HCEC 1CT (cell line): ENCODE data around the gene CFDP1.
"Not testable (repeated sequence)": the region's sequence is repeated elsewhere in the genome, so short reads cannot be mapped to it uniquely, and the experiment has no call there.

Experiments used
- DNase-seq: peaks from one replicate; pipeline ENCODE4 v3.0.0-alpha.2; 2017

CFDP1 gene

DNA sequence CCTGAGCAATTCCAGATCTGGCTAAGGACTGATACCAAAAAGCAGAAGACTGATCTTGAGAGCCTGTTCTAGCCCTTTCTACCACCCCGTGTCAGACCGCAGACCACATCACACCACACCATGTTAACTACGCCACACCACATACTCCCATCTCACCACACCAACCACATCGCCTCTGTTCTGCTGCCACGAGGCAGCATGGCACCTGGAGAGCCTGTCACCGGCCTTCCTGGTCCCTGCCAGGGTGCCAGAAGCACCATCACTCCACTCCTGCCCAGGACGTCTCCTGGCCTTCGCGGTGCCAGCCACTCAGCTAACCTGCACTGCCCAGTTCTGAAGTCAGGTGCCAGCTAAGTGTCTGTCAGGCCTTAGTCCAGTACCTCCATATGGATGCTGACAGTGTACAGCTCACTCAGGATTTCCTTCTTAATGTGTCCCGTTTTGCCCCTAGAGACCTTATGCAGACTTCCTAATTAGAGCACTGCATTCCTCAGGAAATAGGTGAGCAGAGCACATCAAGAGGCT, 144.6 kb downstream of the CFDP1 start:
- no peak for DNase-seq

DNA sequence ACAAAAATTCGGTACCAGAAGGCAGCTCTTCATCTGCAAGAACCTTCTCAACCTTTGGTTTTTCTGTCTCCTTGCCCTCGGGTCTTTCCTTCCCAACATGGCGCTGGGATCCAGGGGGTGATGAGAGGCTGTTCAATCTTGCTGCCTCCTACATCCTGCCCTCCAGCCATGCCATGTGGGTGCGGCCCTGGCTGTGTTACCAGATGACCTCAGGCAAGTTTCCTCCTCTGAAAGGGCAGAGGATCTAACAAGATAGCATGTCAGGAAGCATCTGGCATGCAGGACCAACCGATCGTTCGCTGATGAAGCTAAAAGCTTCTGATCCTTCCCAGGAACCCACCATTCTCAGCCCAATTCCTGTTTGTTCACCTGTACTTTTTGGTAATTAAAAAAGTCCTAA, 145.1 kb downstream of the CFDP1 start:
- DNase-seq, result no peak

DNA sequence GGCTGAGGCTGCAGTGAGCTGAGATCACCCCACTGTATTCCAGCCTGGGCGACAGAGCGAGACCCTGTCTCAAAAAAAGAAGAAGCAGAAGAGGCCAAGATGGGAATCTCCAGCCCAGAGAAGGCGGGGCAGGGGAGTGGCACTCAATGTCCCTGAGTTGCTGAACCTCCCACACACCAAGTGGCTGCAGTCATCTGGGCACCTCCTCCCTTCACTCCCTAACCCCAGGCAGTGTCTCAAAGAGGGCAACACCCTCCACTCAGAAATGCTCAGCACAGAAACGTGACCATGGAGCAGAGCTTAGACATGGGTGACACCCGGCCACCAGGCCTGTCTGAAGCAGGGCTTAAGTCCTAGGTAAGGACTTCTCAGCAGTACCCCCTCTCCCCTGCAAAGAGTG, 145.6 kb downstream of the CFDP1 start:
- no peak for DNase-seq

DNA sequence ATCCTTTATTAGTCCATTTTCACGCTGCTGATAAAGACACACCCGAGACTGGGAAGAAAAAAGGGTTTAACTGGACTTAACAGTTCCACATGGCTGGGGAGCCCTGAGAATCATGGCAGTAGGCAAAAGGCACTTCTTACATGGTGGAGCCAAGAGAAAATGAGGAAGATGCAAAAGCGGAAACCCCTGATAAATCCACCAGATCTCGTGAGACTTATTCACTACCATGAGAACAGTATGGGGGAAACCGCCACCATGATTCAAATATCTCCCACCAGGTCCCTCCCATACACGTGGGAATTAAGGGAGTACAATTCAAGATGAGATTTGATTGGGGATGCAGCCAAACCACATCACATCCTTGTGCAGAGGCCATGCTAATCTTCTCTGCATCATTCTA, 146.9 kb downstream of the CFDP1 start:
- DNase-seq, result no peak

DNA sequence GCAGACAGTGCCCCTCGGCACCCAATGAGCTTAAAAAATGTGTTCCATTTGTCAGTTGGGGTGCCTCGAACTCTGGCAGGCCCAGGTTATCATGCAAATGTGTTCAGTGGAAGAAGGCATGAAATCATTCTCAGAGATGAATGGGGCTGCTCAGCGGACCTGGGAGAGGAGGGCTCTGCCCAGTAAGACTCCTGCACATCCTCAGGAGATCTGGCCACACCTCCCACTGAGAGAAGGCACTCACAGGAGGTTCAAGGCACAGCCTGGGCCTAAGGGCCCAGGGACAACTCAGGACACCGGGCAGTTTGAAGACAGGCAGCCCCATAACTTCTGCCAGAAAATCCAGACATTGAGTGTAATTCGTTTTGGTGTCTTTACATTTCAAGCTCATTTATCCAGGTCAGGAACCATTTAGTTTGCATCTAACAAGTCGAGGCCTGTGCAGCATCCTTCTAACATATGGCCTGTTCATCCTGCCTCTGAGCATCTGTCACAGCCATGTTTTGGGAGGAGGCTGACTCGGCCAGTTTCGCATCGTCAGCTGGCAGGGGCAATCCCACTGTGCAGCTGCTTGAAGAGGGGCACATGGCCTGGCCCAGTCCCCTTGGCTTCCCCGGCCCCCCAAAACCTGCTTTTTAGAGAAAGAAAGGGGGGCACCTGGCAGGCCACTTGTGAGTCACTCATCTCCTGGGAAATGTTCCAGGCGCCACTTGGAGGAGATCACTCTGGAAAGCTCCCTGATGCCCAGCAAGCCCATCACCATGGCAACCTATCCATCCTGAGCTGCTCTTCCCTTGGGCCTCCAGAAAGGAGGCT, 150.6 kb downstream of the CFDP1 start:
- DNase-seq, result peak; percentile 22

DNA sequence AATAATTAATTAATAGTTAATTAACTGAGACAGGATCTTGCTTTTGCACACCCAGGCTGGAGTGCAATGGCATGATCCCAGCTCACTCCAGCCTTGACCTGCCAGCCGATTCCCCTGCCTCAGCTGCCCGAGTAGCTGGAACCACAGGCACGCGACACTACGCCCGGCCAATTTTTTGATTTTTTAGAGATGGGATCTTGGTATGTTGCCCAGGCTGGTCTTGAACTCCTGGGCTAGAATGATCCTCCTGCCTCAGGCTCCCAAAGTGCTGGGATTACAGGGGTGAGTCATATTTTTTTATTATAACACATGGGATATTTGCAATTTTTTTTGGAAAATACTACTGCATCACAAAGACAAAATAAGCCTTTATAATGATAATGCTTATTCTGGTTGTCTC, 151.5 kb downstream of the CFDP1 start:
- no peak for DNase-seq

DNA sequence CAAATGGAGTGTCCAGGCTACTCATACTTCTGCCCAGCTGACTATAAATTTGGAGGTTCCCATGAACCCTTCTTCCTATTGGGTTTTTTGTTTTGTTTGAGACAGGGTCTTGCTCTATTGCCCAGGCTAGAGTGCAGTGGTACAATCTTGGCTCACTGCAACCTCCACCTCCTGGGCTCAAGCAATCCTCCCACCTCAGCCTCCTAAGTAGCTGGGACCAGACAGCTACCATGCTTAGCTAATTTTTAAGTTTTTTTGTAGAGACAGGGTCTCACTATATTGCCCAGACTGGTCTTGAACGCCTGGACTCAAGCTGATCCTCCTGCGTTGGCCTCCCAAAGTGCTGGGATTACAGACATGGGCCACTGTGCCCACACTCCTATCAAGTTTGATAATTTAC, 152.3 kb downstream of the CFDP1 start:
- DNase-seq, result not testable (repeated sequence)

DNA sequence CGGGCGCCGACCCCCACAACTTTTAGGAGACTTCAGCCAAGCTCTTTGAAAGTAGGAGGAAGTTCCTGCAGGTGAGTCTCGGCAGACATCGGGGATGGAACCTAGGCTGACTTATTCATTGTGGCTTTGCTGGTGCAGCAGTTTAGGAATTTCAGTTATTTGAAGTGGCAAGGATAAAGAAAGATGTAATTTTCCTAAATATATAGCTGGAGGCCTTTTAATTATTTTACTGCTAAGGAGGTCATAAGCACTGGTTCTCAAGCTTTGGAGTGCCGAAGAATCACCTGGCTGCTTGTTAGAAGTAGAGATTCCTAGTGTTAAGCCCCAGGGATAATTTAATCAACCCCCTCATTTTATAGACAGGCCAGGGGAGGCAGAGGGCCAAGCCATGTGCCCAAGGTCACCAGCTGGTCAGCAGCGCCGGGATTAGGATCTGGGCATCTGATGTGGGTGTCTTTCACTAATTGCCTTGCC, 152.9 kb downstream of the CFDP1 start:
- no peak for DNase-seq

DNA sequence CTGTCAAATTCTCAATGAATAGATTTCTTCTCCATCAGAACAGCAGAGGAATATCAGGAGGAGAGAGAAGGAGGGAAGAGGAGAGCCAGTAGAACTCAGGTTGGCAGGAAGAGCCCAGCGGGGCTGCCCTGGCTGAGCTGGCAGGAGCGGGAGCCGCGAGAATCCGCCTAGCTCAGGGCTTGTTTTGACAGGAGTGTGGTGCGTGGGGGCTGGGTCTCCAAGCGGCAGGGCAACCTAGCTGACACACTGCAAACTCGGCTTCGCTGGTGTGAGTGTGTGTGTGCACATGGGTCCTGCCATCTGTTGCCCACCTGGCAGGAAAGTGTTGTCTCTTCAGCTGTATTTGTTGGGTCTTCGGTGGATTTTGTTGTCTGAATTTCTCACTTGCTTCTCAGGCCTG, 154.0 kb downstream of the CFDP1 start:
- DNase-seq, result no peak

DNA sequence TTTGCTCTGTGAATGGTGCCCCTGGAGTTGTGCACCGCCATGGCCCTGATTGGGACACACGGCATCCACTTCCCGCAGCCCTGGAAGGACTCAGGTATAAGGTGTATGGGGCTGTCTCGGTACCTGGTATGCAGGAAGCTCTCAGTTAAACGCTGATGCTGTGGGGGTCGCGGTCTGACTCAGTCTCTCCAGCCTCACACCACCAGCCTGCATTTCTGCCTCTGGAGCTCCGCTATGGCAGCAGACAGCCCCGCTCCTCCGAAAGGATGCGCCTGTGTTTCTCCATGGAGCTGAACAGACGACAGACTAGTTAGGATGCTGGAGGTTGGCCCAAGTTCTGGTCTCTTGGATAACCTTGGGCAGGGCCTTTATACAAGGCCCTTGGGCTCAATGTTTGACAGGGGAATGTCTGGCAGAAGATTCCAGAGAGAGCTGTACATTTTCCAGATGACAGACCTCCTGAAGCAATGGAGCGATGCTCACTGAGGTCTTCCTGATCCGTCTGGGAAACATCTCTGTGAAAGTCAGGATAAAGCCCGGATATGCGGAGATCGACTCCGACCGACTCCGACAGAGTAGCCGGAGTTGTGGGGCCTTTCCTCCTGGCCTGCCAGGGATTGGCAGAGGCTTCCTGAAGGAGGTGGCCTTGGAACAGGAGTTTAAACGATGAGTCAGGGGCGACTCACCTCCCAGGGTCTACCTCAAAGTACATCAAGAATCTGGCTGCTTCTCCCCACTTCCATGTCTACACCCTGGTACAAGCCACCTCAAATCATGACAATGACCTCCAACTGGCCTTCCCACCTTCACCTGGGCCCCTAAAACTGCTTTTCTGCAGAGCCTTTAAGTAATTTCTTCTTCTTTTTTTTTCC, 160.0 kb downstream of the CFDP1 start:
- peak; percentile 56 for DNase-seq

DNA sequence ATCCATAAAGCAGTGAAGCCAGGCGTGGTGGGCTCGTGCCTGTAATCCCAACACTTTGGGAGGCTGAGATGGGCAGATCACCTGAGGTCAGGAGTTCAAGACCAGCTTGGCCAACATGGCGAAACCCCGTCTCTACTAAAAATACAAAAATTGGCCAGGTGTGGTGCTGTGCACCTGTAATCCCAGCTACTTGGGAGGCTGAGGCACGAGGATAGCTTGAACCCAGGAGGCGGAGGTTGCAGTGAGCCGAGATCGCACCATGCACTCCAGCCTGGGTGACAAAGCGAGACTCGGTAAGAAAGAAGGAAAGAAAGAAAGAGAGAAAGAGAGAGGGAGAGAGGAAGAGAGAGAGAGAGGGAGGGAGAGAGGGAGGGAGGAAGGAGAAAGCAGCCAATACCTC, 160.7 kb downstream of the CFDP1 start:
- not testable (repeated sequence) for DNase-seq

DNA sequence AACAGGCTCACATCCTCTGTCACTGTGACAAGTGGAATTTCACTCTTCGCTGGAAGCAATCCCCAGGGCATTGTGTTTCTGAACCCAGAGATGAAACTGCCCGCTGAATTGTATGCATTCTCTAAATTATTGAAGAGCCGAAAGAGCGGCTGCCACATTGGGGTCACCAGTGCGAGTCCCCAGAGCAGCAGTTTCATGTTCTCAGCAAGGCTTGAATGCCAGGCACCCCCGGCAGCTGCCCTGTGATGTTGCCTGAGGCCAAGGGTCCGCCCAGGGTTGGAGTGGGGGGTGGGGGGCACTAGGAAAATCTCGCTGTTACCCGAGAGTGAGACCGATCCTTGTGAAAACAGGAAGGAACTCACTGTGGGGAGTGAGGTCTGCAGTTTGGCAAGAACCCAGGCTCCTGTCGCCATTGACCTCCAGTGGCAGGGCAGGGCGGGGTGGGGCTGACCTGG, 161.2 kb downstream of the CFDP1 start:
- no peak for DNase-seq

DNA sequence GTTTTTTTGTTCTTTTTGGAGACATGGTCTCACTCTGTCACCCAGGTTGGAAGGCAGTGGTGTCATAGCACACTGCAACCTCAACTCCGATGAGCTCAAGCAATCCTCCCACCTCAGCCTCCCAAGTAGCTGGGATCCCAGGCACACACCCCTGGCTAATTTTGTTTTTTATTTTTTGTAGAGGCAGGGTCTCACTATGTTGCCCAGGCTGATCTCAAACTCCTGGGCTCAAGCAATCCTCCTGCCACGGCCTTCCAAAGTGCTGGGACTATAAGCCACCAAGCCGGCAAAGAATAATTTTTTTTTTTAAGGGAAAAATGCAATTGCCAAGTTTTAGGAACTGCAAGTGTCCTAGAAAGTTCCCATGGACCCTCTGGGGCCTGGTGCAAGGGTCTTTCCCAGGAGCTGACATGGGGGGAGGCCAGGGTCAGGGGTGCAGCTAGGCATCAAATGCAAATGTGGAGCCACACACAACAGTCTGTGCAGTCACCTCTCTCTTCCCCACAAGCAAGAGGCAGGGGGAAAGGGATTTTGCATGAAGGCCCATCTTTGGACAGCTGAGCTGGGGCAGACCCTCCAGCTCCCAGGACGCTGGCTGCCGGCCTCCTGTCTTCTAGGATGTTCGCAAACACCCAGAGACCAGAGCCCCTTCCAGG, 161.7 kb downstream of the CFDP1 start:
- DNase-seq, result no peak

DNA sequence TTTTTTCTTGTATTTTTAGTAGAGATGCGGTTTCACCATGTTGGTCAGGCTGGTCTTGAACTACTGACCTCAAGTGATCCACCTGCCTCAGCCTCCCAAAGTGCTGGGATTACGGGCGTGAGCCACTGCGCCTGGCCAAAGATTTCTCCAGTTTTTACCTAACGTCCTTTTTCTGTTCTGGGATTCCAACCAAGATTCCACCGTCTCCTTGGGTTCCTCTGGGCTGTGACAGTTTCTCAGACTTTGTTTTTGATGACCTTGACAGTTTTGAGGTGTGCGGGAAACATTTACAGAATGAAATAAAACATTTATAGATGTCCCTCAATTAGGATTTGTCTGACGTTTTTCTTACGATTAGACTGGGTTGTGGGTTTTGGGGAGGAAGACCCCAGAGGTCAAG, 163.9 kb downstream of the CFDP1 start:
- DNase-seq, result not testable (repeated sequence)

DNA sequence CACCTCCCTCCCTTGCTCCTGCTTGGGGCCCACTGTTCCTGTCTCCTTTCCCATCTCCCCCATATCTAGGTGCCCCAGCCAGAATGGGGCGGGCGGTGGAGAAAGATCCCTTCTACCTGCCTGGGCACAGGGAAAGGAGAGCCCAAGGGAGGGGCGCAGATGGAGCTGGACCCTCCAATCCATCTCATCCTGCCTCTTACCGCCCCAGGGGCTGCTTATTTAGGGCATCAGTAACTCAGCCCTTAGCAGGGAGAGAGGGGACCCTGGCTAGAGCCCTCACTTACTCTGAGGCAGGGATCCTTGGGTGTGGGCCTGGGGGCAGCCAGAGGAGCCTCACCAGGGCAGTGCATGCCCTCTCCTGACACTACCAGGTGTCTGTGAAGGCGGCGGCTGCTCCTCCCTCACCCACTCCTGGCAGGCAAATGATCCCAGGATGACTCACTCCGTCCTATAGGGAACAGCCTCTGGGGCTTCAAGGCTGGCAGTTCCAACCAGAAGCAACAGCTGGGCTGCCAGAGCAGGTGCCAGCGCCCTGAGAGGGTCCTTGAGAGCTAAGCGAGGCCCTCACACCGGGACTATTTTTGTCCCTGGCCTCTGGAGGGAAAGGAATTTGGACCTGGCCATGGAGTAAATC, 165.6 kb downstream of the CFDP1 start:
- DNase-seq, result peak; percentile 68

DNA sequence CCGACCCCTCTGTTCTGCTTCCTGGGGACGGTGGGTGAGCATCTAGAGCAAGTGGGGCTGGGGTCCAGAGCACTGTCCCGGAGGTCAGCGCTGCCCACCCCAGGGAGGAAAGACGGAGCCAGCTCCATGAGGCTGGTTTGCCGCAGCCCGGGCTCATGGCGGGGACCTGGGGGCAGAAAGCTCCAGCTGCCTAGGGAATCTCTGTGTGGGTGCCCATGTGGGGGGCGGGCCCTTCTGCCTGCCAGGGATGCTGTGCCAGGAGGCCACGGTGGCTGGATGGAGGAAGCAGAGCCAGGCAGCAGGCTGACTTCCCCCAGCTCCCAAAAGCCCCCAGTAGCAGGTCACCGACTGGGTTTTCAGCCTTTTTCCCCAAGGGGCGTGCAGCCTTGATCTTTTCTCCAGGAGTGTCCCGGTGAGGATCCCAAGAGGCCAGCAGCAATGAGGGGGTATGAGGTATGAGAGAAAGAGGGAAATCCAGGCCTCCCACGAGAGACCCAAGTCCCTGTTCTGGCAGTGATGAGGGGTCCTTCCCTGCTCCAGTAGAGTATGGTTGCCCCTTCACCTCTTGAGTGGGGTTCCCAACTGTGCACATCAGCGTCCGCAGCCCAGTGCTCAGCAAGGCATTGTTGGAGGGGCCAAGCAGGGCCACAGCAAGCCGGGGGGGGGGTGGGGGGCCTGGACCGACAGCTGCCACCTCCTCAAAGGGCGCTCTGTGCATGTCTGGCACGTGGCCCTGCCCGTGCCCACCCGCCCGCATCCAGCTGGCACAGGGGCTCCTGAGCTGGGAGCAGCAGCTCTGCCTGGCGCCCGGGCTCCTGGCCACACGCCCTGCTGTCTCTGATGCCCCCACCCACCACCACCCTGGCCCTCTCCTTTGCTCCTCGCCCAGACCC, 166.3 kb downstream of the CFDP1 start:
- no peak for DNase-seq

DNA sequence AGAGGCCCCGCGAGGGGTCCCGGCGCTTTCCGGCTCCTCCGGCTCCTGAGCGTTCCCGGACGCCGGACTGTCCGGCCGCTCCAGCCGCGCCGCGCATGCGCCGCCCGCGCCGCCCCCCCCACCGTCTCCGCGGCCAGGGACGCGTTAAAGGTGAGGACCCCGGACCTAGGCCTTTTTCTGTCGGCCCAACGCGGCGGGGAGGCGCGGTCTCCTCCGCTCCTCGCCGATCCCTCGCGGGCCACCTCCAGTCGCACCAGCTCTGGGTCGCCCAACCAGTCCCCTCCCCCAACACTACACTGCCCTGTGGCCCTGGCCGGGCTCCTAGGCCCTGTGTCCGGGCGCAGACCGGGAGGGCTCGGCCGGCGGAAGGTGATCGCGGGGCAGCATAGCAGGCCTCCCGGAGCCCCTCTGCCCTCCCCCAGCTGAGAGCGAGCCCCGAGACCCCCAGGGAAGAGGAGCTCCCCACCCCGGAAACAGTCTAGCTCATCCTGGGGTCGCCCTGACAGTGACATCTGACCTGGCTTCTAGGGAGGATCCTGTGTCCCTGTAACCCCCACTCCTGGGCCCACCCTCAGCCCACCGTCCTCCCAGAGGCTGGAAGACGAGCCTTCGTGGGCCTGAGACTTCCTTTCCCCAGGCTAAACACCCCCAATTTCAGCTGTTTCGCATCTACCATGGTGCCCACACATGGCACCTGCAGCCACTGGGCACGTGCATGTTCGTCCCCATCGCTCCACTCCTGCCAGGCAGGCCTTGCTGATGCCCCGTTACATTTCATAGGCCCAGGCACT, 167.2 kb downstream of the CFDP1 start:
- DNase-seq, result peak; percentile 67

DNA sequence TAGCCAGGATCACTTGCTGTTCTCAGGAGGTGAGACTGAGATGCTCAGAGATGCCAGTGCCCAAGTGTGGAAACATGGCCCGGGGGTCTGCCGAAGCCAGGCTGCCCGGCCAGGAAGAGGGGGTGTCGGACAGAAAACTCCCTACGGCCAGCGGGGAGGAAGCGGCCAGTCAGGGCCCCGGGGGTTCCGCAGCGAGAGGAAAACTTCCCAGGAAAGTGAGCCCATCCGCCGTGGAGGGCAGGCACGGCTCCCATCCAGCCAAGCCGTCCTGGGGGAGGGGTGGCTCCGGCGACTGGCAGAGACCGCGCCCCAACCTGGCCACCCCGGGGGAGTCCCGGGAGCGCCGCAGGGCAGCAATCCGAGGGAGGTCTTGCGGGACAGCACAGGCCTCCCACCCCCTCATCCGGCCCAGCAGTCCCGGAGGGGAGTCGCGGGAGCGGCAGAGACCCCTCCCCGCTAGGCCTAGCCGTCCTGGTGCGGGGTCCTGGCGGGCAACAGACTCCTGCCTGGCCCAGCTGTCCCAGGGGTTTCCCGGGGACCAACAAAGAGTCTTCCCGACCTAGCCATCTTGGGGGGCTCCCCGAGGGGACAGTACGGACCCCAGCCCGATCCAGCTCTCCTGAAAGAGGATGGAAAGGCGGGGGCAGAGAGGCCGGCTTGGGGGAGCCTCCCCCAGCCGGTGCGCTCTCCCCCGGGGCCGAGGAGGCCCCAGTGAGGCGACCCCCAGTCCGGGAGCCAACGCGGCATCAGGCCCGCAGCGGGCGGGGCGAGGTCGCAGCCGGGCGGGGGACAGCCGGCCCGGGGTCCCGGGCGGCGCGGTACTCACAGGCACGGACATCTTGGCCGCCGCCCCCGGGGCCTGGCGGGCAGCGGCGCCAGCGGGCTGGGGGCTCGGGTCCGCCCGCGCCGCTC, 168.0 kb downstream of the CFDP1 start:
- DNase-seq, result peak; percentile 22

DNA sequence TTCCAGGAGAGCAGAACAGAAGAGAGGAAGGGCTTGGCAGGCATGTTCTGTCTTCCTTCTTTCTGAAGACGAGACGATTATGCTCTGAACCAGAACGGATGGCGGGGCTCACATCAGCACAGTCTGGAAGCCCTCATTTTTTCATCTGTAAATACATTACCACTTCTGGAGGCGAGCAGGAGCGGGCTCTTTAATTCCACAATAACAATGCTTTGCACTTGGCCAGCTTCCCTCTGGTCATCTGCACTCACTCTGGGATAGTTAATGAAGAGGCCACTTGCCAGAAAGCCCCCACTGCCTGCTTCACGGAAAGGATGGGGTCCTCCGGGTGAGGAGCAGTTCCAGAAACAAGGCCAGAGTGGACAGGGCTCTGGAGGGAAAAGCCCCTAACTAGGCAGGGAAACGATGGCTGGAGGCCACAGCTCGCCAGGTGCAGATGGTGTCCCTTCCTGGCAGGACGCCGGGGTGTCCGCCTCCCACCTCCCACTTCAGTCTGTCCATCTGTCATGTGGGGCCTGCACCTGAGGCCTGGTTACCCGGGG, 168.8 kb downstream of the CFDP1 start:
- DNase-seq, result peak; percentile 25
